ENCODE measurements around the gene CAMK4.

GRCh38 chr5:111469293-111469896 is 245.2 kb downstream of the CAMK4 start:
- TF ChIP-seq CTCF (conservative IDR thresholded peaks at IDR 0.05) (no peak), EZH2 (IDR thresholded peaks at IDR 0.05; ENCODE audit: low read depth) (no peak)

All from PC-9 (cell line).